Chondrocyte (in vitro differentiated cells): ENCODE data around the gene PKP1. TPM values are rescaled to one million over a fixed set of nuclear protein-coding genes. Genes with fewer than 3 reads are reported as not detected.
"Not testable (repeated sequence)": the region's sequence is repeated elsewhere in the genome, so short reads cannot be mapped to it uniquely, and the experiment has no call there.

ENCODE experiments used
- DNase-seq: peaks from one replicate; pipeline ENCODE4 v3.0.0; 2021; ENCODE audit warnings: mixed read lengths, low spot score
- H3K27ac Mint-ChIP-seq: one replicate; pipeline ENCODE4 v1.8.0; 2021; ENCODE audit warnings: mild to moderate bottlenecking, moderate library complexity, mixed read lengths; ENCODE audit not compliant: unreplicated experiment
- H3K27me3 Mint-ChIP-seq: 2 replicates; pipeline ENCODE4 v1.8.0; 2021; ENCODE audit warnings: low read depth, mixed read lengths
- H3K36me3 Mint-ChIP-seq: 2 replicates; pipeline ENCODE4 v1.8.0; 2021; ENCODE audit warnings: low read depth, mixed read lengths
- H3K4me1 Mint-ChIP-seq: 2 replicates; pipeline ENCODE4 v1.8.0; 2021; ENCODE audit warnings: low read depth, mild to moderate bottlenecking, mixed read lengths
- H3K4me3 Mint-ChIP-seq: one replicate; pipeline ENCODE4 v1.8.0; 2021; ENCODE audit warnings: mild to moderate bottlenecking, moderate library complexity, mixed read lengths; ENCODE audit not compliant: unreplicated experiment
- H3K9me3 Mint-ChIP-seq: 2 replicates; pipeline ENCODE4 v1.8.0; 2021; ENCODE audit warnings: low read depth, mixed read lengths
- CTCF ChIP-seq: fragments of 200-600 bp; sonication (generic); IDR thresholded peaks from 2 replicates; pipeline ENCODE4 v1.5.0; 2021; ENCODE audit warnings: antibody characterized with exemption, mild to moderate bottlenecking, moderate library complexity
- total RNA-seq: library from RNA; stranded (reverse); gene quantifications from 3 replicates; pipeline ENCODE4 v1.2.1, GENCODE V29; 2021

PKP1 gene
- total RNA-seq, 1 donor from 2014 or later = 4.0 TPM

DNA sequence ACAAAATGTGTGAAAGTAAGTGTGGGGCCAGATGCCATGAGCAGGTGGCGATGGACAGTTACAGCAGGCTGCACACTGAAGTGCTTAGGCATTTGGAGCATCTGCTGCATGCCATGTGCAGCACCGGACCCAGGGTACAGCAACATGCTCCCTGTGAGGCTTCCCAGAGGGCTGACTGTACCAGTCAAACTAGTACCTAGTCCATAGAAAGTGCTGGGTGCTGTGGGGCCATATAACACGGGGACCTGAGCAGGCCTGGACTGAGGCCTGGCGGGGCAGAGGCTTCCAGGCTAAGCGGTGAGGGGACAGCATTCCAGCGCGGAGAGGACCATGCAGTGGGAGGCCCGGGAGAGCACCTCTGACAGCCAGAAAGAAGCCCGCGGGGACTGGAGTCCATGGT is 29.9 kb upstream of the PKP1 start:
- H3K27me3 Mint-ChIP-seq = no peaks in the 10 kb centered on the region
- H3K4me3 Mint-ChIP-seq = no peak overlapping the region
- TF ChIP-seq CTCF = no peak
- peaks cover 11% of the 10 kb centered on the region for H3K4me1 Mint-ChIP-seq
- no peak overlapping the region for H3K27ac Mint-ChIP-seq
- no peaks in the 10 kb centered on the region for H3K9me3 Mint-ChIP-seq
- no peak for DNase-seq
- H3K36me3 Mint-ChIP-seq = no peaks in the 10 kb centered on the region

DNA sequence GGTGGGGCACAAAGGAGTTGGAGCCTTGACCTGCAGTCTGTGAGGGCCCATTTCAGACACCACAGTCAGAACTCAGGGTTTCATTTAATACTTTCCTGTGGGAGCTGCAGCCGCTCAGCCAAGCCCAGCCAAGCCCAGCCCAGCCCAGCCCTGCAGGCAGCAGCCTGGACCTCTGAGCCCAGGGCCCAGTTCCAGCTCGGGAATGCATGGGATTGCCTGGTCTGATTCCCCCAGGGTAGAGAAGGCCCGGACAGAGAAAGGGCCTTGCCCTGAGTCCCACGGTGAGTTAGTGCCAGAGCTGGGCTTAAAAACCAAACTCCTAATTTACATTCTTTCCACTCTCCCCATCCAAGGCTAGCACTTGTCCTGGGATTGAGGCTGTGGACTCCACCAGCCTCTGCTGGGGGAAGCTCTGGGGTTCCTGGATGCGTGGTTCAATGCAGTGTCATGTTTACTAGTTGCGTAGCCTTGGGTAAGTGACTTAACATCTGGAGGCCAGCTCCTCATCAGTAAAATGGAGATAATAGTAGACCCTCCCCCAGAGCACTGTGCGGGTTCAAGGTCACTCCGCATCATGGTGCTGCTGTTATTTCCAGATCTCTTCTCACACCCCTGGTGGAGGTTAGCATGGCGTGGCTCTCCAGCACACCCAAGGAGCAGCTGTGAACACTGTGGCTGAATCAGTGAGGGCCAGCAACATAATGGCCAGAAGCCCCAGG is 29.2 kb upstream of the PKP1 start:
- Mint-ChIP-seq H3K4me3 (no peak overlapping the region), H3K36me3 (no peaks in the 10 kb centered on the region)

GRCh38 chr1:201254625-201255478 is 28.5 kb upstream of the PKP1 start:
- H3K4me1 Mint-ChIP-seq = peaks cover 15% of the 10 kb centered on the region
- no peaks in the 10 kb centered on the region for H3K9me3 Mint-ChIP-seq
- no peak overlapping the region for H3K27ac Mint-ChIP-seq
- H3K27me3 Mint-ChIP-seq = no peaks in the 10 kb centered on the region
- no peak for DNase-seq
- TF ChIP-seq CTCF = peak; percentile 100
- H3K36me3 Mint-ChIP-seq = no peaks in the 10 kb centered on the region
- no peak overlapping the region for H3K4me3 Mint-ChIP-seq

More for the DNA sequence above, 29.2 kb upstream of the PKP1 start:
- no peak for DNase-seq
- no peaks in the 10 kb centered on the region for H3K9me3 Mint-ChIP-seq
- no peaks in the 10 kb centered on the region for H3K27me3 Mint-ChIP-seq
- H3K27ac Mint-ChIP-seq = no peak overlapping the region
- peaks cover 11% of the 10 kb centered on the region for H3K4me1 Mint-ChIP-seq
- peak; percentile 6 for TF ChIP-seq CTCF

DNA sequence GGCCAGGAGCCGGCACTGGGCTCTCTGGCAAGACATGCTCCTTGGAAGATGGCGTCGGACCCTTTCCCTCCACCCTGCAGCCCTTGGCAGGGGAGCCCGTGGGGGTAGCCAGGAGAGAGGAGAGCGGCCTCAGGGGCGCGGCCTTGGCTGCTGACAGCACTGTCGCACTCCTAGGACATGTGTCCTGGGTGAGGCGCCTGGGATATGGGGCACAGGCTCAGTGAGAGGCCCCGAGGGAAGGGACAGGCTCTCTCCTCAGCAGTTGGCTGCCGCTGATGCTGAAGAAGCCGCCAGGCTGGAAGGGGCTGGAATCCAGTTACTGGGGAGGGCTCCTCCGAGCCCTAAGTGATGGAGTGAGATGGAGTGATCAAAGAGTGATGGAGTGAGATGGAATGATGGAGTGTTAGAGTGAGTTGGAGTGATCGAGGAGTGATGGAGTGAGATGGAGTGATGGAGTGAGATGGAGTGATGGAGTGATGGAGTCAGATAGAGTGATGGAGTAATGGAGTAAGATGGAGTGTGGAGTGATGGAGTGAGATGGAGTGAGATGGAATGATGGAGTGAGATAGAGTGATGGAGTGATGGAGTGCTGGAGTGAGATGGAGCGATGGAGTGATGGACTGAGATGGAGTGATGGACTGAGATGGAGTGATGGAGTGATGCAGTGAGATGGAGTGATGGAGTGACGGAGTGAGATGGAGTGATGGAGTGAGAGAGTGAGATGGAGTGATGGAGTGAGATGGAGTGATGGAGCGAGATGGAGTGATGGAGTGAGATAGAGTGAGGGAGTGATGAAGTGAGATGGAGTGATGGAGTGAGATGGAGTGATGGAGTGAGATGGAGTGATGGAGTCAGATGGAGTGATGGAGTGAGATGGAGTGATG is 27.6 kb upstream of the PKP1 start:
- Mint-ChIP-seq H3K27me3 (no peaks in the 10 kb centered on the region), H3K4me3 (no peak overlapping the region), H3K36me3 (no peaks in the 10 kb centered on the region), H3K27ac (no peak overlapping the region), H3K9me3 (no peaks in the 10 kb centered on the region), H3K4me1 (peaks cover 22% of the 10 kb centered on the region)
- TF ChIP-seq CTCF = no peak
- no peak for DNase-seq

GRCh38 chr1:201258132-201258531 is 25.2 kb upstream of the PKP1 start:
- H3K27me3 Mint-ChIP-seq, H3K36me3 Mint-ChIP-seq, H3K27ac Mint-ChIP-seq, H3K9me3 Mint-ChIP-seq, DNase-seq, H3K4me3 Mint-ChIP-seq: not testable (repeated sequence)
- H3K4me1 Mint-ChIP-seq = peaks cover 25% of the 10 kb centered on the region
